Thymus (tissue), 11 donors: ENCODE measurements around the gene CHKA. TPM values are rescaled to one million over a fixed set of nuclear protein-coding genes. Genes with fewer than 3 reads are reported as not detected.

Experiments
- DNase-seq, 9 donors: peaks; one replicate each; pipeline ENCODE4 v3.0.0-alpha.2; 2013; ENCODE audit warnings: low spot score in 9 of 9, low read depth in 6 of 9, missing footprints in 1 of 9
- H3K27ac ChIP-seq, 2 donors: one replicate each; pipeline ENCODE4 v1.5.1; 2013; ENCODE audit warnings: control low read depth in 1 of 2, low read depth in 1 of 2, low read length in 1 of 2, mild to moderate bottlenecking in 1 of 2, moderate library complexity in 1 of 2
- H3K27me3 ChIP-seq, 2 donors: one replicate each; pipeline ENCODE4 v1.5.1; 2013; ENCODE audit warnings: low read length in 1 of 2; ENCODE audit not compliant: control insufficient read depth in 2 of 2, insufficient read depth in 1 of 2
- H3K36me3 ChIP-seq, 2 donors: one replicate each; pipeline ENCODE4 v1.5.1; 2013; ENCODE audit warnings: low read length in 1 of 2, mild to moderate bottlenecking in 1 of 2, moderate library complexity in 1 of 2; ENCODE audit not compliant: control insufficient read depth in 2 of 2, insufficient read depth in 2 of 2
- H3K4me1 ChIP-seq, 2 donors: one replicate each; pipeline ENCODE4 v1.5.1; 2013; ENCODE audit warnings: low read length in 2 of 2; ENCODE audit not compliant: control insufficient read depth in 2 of 2, insufficient read depth in 2 of 2
- H3K4me3 ChIP-seq, 2 donors: one replicate each; pipeline ENCODE4 v1.5.1; 2013; ENCODE audit warnings: low read length in 2 of 2, control low read depth in 1 of 2, mild to moderate bottlenecking in 1 of 2
- H3K9me3 ChIP-seq, 2 donors: one replicate each; pipeline ENCODE4 v1.5.1; 2013; ENCODE audit warnings: low read length in 1 of 2, mild to moderate bottlenecking in 1 of 2; ENCODE audit not compliant: control insufficient read depth in 2 of 2, insufficient read depth in 1 of 2
- WGBS: extraction: QIAGEN DNeasy Blood & Tissue Kit; methylation state at CpG from one replicate; pipeline ENCODE4 v1.1.7; 2013; 5-methylcytosine and 5-hydroxymethylcytosine counted together
- polyA plus RNA-seq: library from polyadenylated mRNA; stranded (reverse); fragments of 200-250 nt; gene quantifications from one replicate; pipeline ENCODE4 v1.2.3, GENCODE V29; 2013
- total RNA-seq: library from RNA; stranded (reverse); fragments of 120-200 nt; gene quantifications from one replicate; pipeline ENCODE4 v1.2.4, GENCODE V29; 2013
- donor health status: healthy.

CHKA gene
- total and polyA plus RNA-seq, 2 donors: 8.7 to 46.0 TPM

GRCh38 chr11:68160100-68160695, 39.0 kb upstream of the CHKA start:
- no peak for DNase-seq
- 97% methylated on average over 7 of the region's 7 CpGs for WGBS
- Histone ChIP-seq H3K4me3 (no peak overlapping the region), H3K27ac (no peak overlapping the region), H3K36me3 (peaks cover 26 to 41% of the 10 kb centered on the region in 2 donors), H3K9me3 (no peaks in the 10 kb centered on the region), H3K4me1 (no peaks in the 10 kb centered on the region), H3K27me3 (no peaks in the 10 kb centered on the region)

DNA sequence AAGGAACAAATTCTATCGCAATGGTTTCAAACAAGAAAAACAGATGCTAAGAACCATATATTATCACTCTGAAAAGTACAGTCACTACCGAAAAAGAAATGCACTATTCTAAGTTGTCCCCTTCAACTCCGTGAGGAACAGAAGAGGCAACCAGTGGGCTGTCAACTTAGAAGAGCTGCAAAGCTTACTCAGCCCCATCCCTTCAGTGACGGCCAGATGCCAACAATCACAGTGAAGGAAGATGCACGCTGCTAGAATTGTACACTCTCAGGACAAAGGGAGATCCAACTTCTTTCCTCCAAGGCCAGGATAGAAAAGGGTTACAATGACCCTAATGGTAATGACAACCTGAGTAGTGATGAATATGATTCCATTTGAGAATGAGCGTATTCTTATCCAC, 38.5 kb upstream of the CHKA start:
- Histone ChIP-seq H3K36me3 (peaks cover 24 to 43% of the 10 kb centered on the region in 2 donors), H3K9me3 (no peaks in the 10 kb centered on the region), H3K4me1 (no peaks in the 10 kb centered on the region), H3K27me3 (no peaks in the 10 kb centered on the region), H3K4me3 (no peak overlapping the region), H3K27ac (no peak overlapping the region)
- no peak for DNase-seq
- WGBS: 81% methylated on average over 6 of the region's 6 CpGs

GRCh38 chr11:68159161-68159560, 38.0 kb upstream of the CHKA start:
- DNase-seq: no peak
- Histone ChIP-seq H3K4me3 (no peak overlapping the region), H3K27me3 (no peaks in the 10 kb centered on the region), H3K27ac (no peak overlapping the region), H3K9me3 (no peaks in the 10 kb centered on the region), H3K4me1 (no peaks in the 10 kb centered on the region), H3K36me3 (peaks cover 19 to 38% of the 10 kb centered on the region in 2 donors)
- 92% methylated on average over 9 of the region's 9 CpGs for WGBS

DNA sequence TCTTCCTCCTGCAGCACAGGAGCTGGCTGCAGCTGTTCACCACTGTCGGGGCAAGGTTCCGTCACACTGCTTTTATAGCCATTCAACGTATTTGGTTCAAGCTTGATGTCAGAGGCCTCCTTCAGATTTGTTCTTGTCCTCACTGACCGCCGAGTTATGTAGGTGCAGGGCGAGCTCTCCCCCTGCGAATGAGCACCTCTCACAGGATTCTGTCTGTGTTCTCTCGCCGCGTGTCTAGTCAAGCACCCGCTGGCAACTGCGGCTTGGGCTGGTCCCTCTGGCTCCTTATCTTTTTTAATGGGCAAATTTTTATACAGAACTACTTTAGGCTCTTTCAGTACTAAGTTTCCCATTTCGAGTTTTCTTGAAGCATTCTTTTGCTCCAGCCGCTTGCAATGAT, 37.4 kb upstream of the CHKA start:
- DNase-seq: no peak
- H3K9me3 ChIP-seq: no peaks in the 10 kb centered on the region
- H3K27me3 ChIP-seq: no peaks in the 10 kb centered on the region
- no peaks in the 10 kb centered on the region for H3K4me1 ChIP-seq
- whole genome bisulfite sequencing: 98% methylated on average over 14 of the region's 14 CpGs
- H3K27ac ChIP-seq: no peak overlapping the region
- H3K4me3 ChIP-seq: no peak overlapping the region
- peaks cover 13 to 32% of the 10 kb centered on the region in 2 donors for H3K36me3 ChIP-seq

GRCh38 chr11:68153742-68154141, 32.6 kb upstream of the CHKA start:
- no peaks in the 10 kb centered on the region for H3K4me1 ChIP-seq
- H3K9me3 ChIP-seq: no peaks in the 10 kb centered on the region
- no peaks in the 10 kb centered on the region for H3K27me3 ChIP-seq
- peaks cover 8 to 17% of the 10 kb centered on the region in 2 donors for H3K36me3 ChIP-seq
- no peak overlapping the region for H3K4me3 ChIP-seq
- 97% methylated on average over 8 of the region's 8 CpGs for WGBS
- DNase-seq: no peak
- no peak overlapping the region for H3K27ac ChIP-seq

DNA sequence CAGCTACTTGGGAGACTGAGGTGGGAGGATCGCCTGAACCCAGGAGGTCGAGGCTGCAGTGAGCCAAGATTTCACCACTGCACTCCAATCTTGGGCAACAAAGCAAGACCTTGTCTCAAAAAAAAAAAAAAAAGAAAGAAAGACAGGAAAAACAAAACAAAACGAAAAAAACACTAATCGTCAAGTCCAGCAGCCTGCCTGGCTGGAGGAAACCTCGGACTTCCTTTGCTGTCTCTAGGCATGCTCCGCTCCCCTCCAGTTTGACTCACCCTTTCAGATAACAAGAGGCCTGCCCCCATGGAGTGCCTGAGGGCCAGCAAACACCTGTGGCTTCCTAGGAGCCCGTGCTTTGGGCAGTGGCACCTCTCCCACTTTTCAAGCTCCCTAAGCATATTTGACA, 28.8 kb upstream of the CHKA start:
- no peaks in the 10 kb centered on the region for H3K9me3 ChIP-seq
- no peak overlapping the region for H3K27ac ChIP-seq
- H3K36me3 ChIP-seq: peaks cover 0 to 1% of the 10 kb centered on the region in 2 donors
- H3K4me3 ChIP-seq: no peak overlapping the region
- 46% methylated on average over 7 of the region's 7 CpGs for WGBS
- no peaks in the 10 kb centered on the region for H3K27me3 ChIP-seq
- DNase-seq: no peak
- no peaks in the 10 kb centered on the region for H3K4me1 ChIP-seq

- no peak overlapping the region for H3K27ac ChIP-seq
- H3K4me1 ChIP-seq: no peaks in the 10 kb centered on the region
- H3K9me3 ChIP-seq: no peaks in the 10 kb centered on the region
- no peak overlapping the region for H3K4me3 ChIP-seq
- H3K27me3 ChIP-seq: no peaks in the 10 kb centered on the region
- no peak for DNase-seq
- H3K36me3 ChIP-seq: no peaks in the 10 kb centered on the region
- 96% methylated on average over 6 of the region's 6 CpGs for WGBS
Observed at GRCh38 chr11:68149417-68149816, 28.2 kb upstream of the CHKA start.

GRCh38 chr11:68148879-68149278, 27.7 kb upstream of the CHKA start:
- 99% methylated on average over 7 of the region's 7 CpGs for WGBS
- no peaks in the 10 kb centered on the region for H3K36me3 ChIP-seq
- H3K4me3 ChIP-seq: no peak overlapping the region
- H3K4me1 ChIP-seq: no peaks in the 10 kb centered on the region
- no peaks in the 10 kb centered on the region for H3K9me3 ChIP-seq
- no peak for DNase-seq
- H3K27ac ChIP-seq: no peak overlapping the region
- H3K27me3 ChIP-seq: no peaks in the 10 kb centered on the region

DNA sequence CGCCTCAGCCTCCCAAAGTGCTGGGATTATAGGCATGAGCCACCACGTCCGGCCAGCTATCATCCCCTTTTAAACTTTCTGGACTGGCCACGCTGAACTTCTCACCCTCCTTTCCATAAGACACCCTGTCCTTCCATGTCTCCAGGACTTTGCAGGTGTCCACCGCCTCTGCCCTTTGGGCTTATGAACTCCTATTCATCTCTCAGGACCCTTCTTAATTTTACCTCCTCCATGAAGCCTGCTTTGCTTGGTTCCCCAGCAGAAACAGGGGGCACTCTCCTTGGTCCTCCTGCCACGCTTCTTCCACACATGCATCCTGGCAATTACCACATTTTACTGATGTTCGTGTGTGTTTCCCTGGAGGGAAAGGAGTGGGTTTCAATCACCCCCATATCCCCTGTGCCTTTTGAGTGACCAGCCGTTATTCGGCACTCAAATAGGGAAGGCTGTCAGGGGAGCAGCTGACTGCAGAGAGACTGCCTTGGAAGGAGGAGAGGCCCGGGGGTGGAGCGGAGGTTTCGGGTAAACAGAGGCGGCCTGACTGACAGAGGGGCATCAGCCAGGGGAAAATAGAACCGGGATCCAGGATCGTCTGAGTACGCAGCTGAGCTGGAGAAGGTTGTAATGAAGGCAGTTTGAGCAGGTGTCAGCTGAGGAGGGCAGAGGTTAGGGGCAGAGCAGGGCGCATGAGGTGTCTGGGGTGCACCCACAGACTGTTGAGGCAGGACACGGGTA, 27.1 kb upstream of the CHKA start:
- Histone ChIP-seq H3K27ac (no peak overlapping the region), H3K36me3 (no peaks in the 10 kb centered on the region), H3K9me3 (no peaks in the 10 kb centered on the region), H3K4me3 (no peak overlapping the region), H3K27me3 (no peaks in the 10 kb centered on the region), H3K4me1 (peaks cover 0 to 2% of the 10 kb centered on the region in 2 donors)
- DNase-seq: no peak
- 96% methylated on average over 18 of the region's 18 CpGs for WGBS
